ENCODE results near the gene MYT1.

The MYT1 gene

GRCh38 chr20:64140061-64140931 is 24.0 kb upstream of the MYT1 start:
- no peak for DNase-seq (ENCODE audit: low read depth)

GRCh38 chr20:64140956-64141355 is 23.3 kb upstream of the MYT1 start:
- DNase-seq (ENCODE audit: low read depth), result no peak

GRCh38 chr20:64142590-64142989 is 21.7 kb upstream of the MYT1 start:
- no peak for DNase-seq (ENCODE audit: low read depth)

- no peak for DNase-seq (ENCODE audit: low read depth)
Observed at GRCh38 chr20:64143018-64143801, 21.0 kb upstream of the MYT1 start.

- no peak for DNase-seq (ENCODE audit: low read depth)
Observed at GRCh38 chr20:64144144-64144912, 19.9 kb upstream of the MYT1 start.

GRCh38 chr20:64145458-64146300 is 18.6 kb upstream of the MYT1 start:
- DNase-seq (ENCODE audit: low read depth), result no peak

GRCh38 chr20:64146301-64146935 is 17.8 kb upstream of the MYT1 start:
- DNase-seq (ENCODE audit: low read depth), result no peak

- DNase-seq (ENCODE audit: low read depth), result no peak
Observed at GRCh38 chr20:64146936-64147477, 17.2 kb upstream of the MYT1 start.

GRCh38 chr20:64148581-64148980 is 15.7 kb upstream of the MYT1 start:
- DNase-seq (ENCODE audit: low read depth), result no peak

GRCh38 chr20:64149141-64149540 is 15.1 kb upstream of the MYT1 start:
- DNase-seq (ENCODE audit: low read depth), result no peak

GRCh38 chr20:64149809-64150560 is 14.3 kb upstream of the MYT1 start:
- no peak for DNase-seq (ENCODE audit: low read depth)

GRCh38 chr20:64150756-64151632 is 13.3 kb upstream of the MYT1 start:
- DNase-seq (ENCODE audit: low read depth), result no peak

GRCh38 chr20:64151633-64152530 is 12.4 kb upstream of the MYT1 start:
- DNase-seq (ENCODE audit: low read depth), result no peak

- DNase-seq (ENCODE audit: low read depth), result no peak
Observed at GRCh38 chr20:64152906-64153305, 11.3 kb upstream of the MYT1 start.

GRCh38 chr20:64153410-64153809 is 10.8 kb upstream of the MYT1 start:
- DNase-seq (ENCODE audit: low read depth), result no peak

GRCh38 chr20:64153861-64154589 is 10.2 kb upstream of the MYT1 start:
- no peak for DNase-seq (ENCODE audit: low read depth)

GRCh38 chr20:64154590-64155257 is 9.5 kb upstream of the MYT1 start:
- no peak for DNase-seq (ENCODE audit: low read depth)

All from activated gamma-delta T cell treated with anti-CD3 and anti-CD28 coated beads, Interleukin-2, amount 50 U/mL, for 16 hours (primary cell).